ELR (cell line): ENCODE results near the gene NT5DC4.

Experiments
- DNase-seq: peaks from one replicate; pipeline ENCODE4 v3.0.0-alpha.2; 2015; ENCODE audit warnings: low read depth

Gene NT5DC4

GRCh38 chr2:112723547-112723940, 2.7 kb downstream of the NT5DC4 start:
- no peak for DNase-seq

- no peak for DNase-seq
Measured at GRCh38 chr2:112723995-112724394, 3.2 kb downstream of the NT5DC4 start.

GRCh38 chr2:112724591-112725525, 4.0 kb downstream of the NT5DC4 start:
- DNase-seq: peak; percentile 62

- peak; percentile 17 for DNase-seq
Measured at GRCh38 chr2:112725545-112726457, 5.0 kb downstream of the NT5DC4 start.

- peak; percentile 93 for DNase-seq
Measured at GRCh38 chr2:112726487-112727190, 5.8 kb downstream of the NT5DC4 start.

- DNase-seq: no peak
Measured at GRCh38 chr2:112727276-112728028, 6.6 kb downstream of the NT5DC4 start.

GRCh38 chr2:112728029-112728362, 7.2 kb downstream of the NT5DC4 start:
- no peak for DNase-seq

- no peak for DNase-seq
Measured at GRCh38 chr2:112728378-112729175, 7.8 kb downstream of the NT5DC4 start.

GRCh38 chr2:112730216-112730615, 9.4 kb downstream of the NT5DC4 start:
- no peak for DNase-seq

- no peak for DNase-seq
Measured at GRCh38 chr2:112730791-112731190, 10.0 kb downstream of the NT5DC4 start.

GRCh38 chr2:112731479-112731878, 10.7 kb downstream of the NT5DC4 start:
- DNase-seq: no peak

- DNase-seq: no peak
Measured at GRCh38 chr2:112733456-112733855, 12.6 kb downstream of the NT5DC4 start.

- no peak for DNase-seq
Measured at GRCh38 chr2:112733871-112734270, 13.1 kb downstream of the NT5DC4 start.

GRCh38 chr2:112737542-112738232, 16.9 kb downstream of the NT5DC4 start:
- no peak for DNase-seq

- no peak for DNase-seq
Measured at GRCh38 chr2:112740527-112740926, 19.7 kb downstream of the NT5DC4 start.

- DNase-seq: peak; percentile 84
Measured at GRCh38 chr2:112749755-112750559, 29.1 kb downstream of the NT5DC4 start.

- peak; percentile 53 for DNase-seq
Measured at GRCh38 chr2:112750560-112750843, 29.7 kb downstream of the NT5DC4 start.

- DNase-seq: no peak
Measured at GRCh38 chr2:112751451-112752197, 30.8 kb downstream of the NT5DC4 start.

- no peak for DNase-seq
Measured at GRCh38 chr2:112752667-112753066, 31.8 kb downstream of the NT5DC4 start.
